ENCODE measurements around the gene PTPN7.
"Not testable (repeated sequence)": the region's sequence is repeated elsewhere in the genome, so short reads cannot be mapped to it uniquely, and the experiment has no call there.

Gene PTPN7

GRCh38 chr1:202187697-202188407 is 27.4 kb upstream of the PTPN7 start:
- no peak overlapping the region for H3K9ac ChIP-seq (ENCODE audit: low read length)
- no peaks in the 10 kb centered on the region for H3K9me3 ChIP-seq (ENCODE audit: low read length)
- no peaks in the 10 kb centered on the region for H3K4me1 ChIP-seq (ENCODE audit: insufficient read depth, low read length)
- peaks cover 1 to 5% of the 10 kb centered on the region in 2 donors for H3K27me3 ChIP-seq (ENCODE audit: control insufficient read depth in 1 of 2, insufficient read depth in 2 of 2, low read length in 2 of 2)
- no peaks in the 10 kb centered on the region for H3K36me3 ChIP-seq (ENCODE audit: insufficient read depth, low read length)
- no peak overlapping the region for H3K27ac ChIP-seq (ENCODE audit: low read depth, low read length)
- no peak overlapping the region for H3K4me3 ChIP-seq (ENCODE audit: low read depth in 1 of 2, low read length in 2 of 2)

DNA sequence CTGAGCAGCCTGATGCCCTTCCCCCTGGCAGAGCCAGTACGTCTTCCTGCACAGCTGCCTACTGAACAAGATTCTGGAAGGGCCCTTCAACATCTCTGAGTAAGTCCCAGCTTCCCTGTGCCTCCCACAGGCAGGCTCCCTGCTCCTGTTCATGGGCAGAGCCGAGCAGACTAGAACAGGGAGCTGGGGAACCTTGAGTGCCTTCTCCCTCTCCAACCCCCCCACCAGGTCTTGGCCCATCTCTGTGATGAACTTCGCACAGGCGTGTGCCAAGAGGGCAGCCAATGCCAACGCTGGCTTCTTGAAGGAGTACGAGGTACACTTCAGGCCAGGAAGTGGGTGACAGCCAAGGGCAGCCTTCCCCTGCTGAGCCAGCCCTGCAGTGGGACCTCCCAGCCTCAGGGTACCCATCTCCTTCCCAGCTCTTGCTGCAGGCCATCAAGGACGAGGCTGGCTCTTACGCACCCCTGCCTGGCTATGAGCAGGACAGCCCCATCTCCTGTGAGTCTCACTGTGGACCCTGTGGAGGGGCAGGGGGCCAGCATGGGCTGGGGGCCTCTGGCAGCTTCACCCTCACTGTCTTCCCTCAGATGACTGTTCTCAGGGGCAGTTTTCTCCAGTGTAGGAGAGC is 26.8 kb upstream of the PTPN7 start:
- no peaks in the 10 kb centered on the region for H3K36me3 ChIP-seq (ENCODE audit: insufficient read depth, low read length)

DNA sequence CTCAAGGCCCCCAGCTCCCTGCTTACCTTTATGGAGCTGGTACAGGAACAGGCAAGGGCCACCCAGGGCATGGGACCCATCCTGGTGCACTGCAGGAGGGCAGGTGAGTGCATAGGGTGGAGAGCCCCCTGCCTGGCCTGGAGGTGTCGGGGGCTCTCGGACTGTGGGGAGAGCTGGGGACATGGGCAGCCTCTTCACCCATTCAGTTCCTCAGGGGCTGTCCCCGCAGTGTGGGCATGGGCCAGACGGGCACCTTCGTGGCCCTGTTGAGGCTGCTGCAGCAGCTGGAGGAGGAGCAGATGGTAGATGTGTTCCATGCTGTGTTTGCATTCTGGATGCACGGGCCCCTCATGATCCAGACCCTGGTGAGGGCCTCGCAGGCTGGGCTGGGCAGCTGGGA is 25.9 kb upstream of the PTPN7 start:
- no peak overlapping the region for H3K27ac ChIP-seq (ENCODE audit: low read depth, low read length)
- no peaks in the 10 kb centered on the region for H3K9me3 ChIP-seq (ENCODE audit: low read length)
- H3K4me3 ChIP-seq (ENCODE audit: low read depth in 1 of 2, low read length in 2 of 2) = no peak overlapping the region
- H3K27me3 ChIP-seq (ENCODE audit: control insufficient read depth in 1 of 2, insufficient read depth in 2 of 2, low read length in 2 of 2) = peaks cover 0 to 10% of the 10 kb centered on the region in 2 donors
- no peak overlapping the region for H3K9ac ChIP-seq (ENCODE audit: low read length)
- no peaks in the 10 kb centered on the region for H3K36me3 ChIP-seq (ENCODE audit: insufficient read depth, low read length)
- no peaks in the 10 kb centered on the region for H3K4me1 ChIP-seq (ENCODE audit: insufficient read depth, low read length)

More for the DNA sequence above, 26.8 kb upstream of the PTPN7 start:
- Histone ChIP-seq H3K27ac (ENCODE audit: low read depth, low read length) (no peak overlapping the region), H3K9ac (ENCODE audit: low read length) (no peak overlapping the region), H3K4me3 (ENCODE audit: low read depth in 1 of 2, low read length in 2 of 2) (no peak overlapping the region), H3K9me3 (ENCODE audit: low read length) (no peaks in the 10 kb centered on the region), H3K4me1 (ENCODE audit: insufficient read depth, low read length) (no peaks in the 10 kb centered on the region), H3K27me3 (ENCODE audit: control insufficient read depth in 1 of 2, insufficient read depth in 2 of 2, low read length in 2 of 2) (peaks cover 0 to 4% of the 10 kb centered on the region in 2 donors)

GRCh38 chr1:202184750-202185460 is 24.5 kb upstream of the PTPN7 start:
- Histone ChIP-seq H3K4me3 (ENCODE audit: low read depth in 1 of 2, low read length in 2 of 2) (no peak overlapping the region), H3K4me1 (ENCODE audit: insufficient read depth, low read length) (no peaks in the 10 kb centered on the region), H3K27me3 (ENCODE audit: control insufficient read depth in 1 of 2, insufficient read depth in 2 of 2, low read length in 2 of 2) (peaks cover 0 to 10% of the 10 kb centered on the region in 2 donors), H3K9me3 (ENCODE audit: low read length) (no peaks in the 10 kb centered on the region), H3K9ac (ENCODE audit: low read length) (no peak overlapping the region), H3K27ac (ENCODE audit: low read depth, low read length) (no peak overlapping the region), H3K36me3 (ENCODE audit: insufficient read depth, low read length) (no peaks in the 10 kb centered on the region)

DNA sequence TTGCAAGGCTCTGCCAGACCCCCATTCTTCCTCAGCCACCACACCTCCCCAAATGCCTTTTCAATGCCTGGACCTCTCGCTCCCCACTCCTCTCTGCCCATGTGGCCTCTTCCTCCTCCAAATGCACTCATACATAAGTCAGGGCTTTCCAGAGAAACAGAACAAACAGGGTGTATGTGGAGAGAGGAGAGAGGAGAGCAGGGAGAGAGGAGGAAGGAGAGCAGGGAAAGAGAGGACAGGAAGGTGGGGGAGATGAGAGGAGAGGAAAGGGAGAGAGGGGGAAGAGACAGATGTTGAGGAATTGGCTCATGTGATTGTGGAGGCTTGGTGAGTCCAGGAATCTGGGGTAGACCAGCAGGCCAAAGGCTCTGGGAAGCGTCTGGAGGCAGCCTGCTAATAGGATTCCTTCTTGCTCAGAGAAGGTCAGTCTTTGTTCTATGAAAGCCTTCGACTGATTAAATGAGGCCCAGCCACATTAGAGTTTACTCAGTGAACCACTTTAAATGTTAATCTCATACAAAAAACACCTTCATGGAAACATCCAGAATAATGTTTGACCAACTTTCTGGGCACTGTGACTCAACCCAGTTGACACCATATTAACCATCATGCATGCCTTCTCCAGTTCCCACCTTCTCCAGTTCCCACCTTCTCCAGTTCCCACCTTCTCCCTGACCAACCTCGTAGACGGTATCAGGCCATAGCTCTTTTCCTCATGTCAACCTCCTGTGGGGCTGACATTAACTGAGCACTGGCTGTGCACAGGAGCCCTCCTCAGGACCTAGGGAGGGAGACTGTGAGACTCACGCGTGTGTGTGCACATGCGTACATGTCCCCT is 21.9 kb upstream of the PTPN7 start:
- peaks cover 0 to 10% of the 10 kb centered on the region in 2 donors for H3K27me3 ChIP-seq (ENCODE audit: control insufficient read depth in 1 of 2, insufficient read depth in 2 of 2, low read length in 2 of 2)
- no peak overlapping the region for H3K27ac ChIP-seq (ENCODE audit: low read depth, low read length)
- no peaks in the 10 kb centered on the region for H3K9me3 ChIP-seq (ENCODE audit: low read length)
- H3K4me1 ChIP-seq (ENCODE audit: insufficient read depth, low read length) = no peaks in the 10 kb centered on the region
- H3K4me3 ChIP-seq (ENCODE audit: low read depth in 1 of 2, low read length in 2 of 2) = no peak overlapping the region
- no peak overlapping the region for H3K9ac ChIP-seq (ENCODE audit: low read length)
- H3K36me3 ChIP-seq (ENCODE audit: insufficient read depth, low read length) = no peaks in the 10 kb centered on the region

- Histone ChIP-seq H3K4me1 (ENCODE audit: insufficient read depth, low read length) (no peaks in the 10 kb centered on the region), H3K9ac (ENCODE audit: low read length) (no peak overlapping the region), H3K27ac (ENCODE audit: low read depth, low read length) (no peak overlapping the region), H3K9me3 (ENCODE audit: low read length) (no peaks in the 10 kb centered on the region), H3K36me3 (ENCODE audit: insufficient read depth, low read length) (no peaks in the 10 kb centered on the region), H3K4me3 (ENCODE audit: low read depth in 1 of 2, low read length in 2 of 2) (no peak overlapping the region), H3K27me3 (ENCODE audit: control insufficient read depth in 1 of 2, insufficient read depth in 2 of 2, low read length in 2 of 2) (peaks cover 0 to 10% of the 10 kb centered on the region in 2 donors)
Measured at GRCh38 chr1:202181586-202181985, 21.2 kb upstream of the PTPN7 start.

GRCh38 chr1:202180751-202181139 is 20.3 kb upstream of the PTPN7 start:
- not testable (repeated sequence) for H3K27ac ChIP-seq (ENCODE audit: low read depth, low read length); H3K4me1 ChIP-seq (ENCODE audit: insufficient read depth, low read length); H3K9me3 ChIP-seq (ENCODE audit: low read length); H3K9ac ChIP-seq (ENCODE audit: low read length); H3K4me3 ChIP-seq (ENCODE audit: low read depth in 1 of 2, low read length in 2 of 2); H3K36me3 ChIP-seq (ENCODE audit: insufficient read depth, low read length)
- H3K27me3 ChIP-seq (ENCODE audit: control insufficient read depth in 1 of 2, insufficient read depth in 2 of 2, low read length in 2 of 2) = peaks cover 0 to 10% of the 10 kb centered on the region in 2 donors

- no peak overlapping the region for H3K27ac ChIP-seq (ENCODE audit: low read depth, low read length)
- H3K9ac ChIP-seq (ENCODE audit: low read length) = no peak overlapping the region
Measured at GRCh38 chr1:202179828-202180750, 19.7 kb upstream of the PTPN7 start.

GRCh38 chr1:202176949-202177927 is 16.8 kb upstream of the PTPN7 start:
- no peaks in the 10 kb centered on the region for H3K4me1 ChIP-seq (ENCODE audit: insufficient read depth, low read length)
- H3K27me3 ChIP-seq (ENCODE audit: control insufficient read depth in 1 of 2, insufficient read depth in 2 of 2, low read length in 2 of 2) = peaks cover 0 to 6% of the 10 kb centered on the region in 2 donors
- no peak overlapping the region for H3K9ac ChIP-seq (ENCODE audit: low read length)
- no peaks in the 10 kb centered on the region for H3K36me3 ChIP-seq (ENCODE audit: insufficient read depth, low read length)
- no peak overlapping the region for H3K27ac ChIP-seq (ENCODE audit: low read depth, low read length)
- no peak overlapping the region for H3K4me3 ChIP-seq (ENCODE audit: low read depth in 1 of 2, low read length in 2 of 2)
- no peaks in the 10 kb centered on the region for H3K9me3 ChIP-seq (ENCODE audit: low read length)

More at GRCh38 chr1:202179828-202180750, 19.7 kb upstream of the PTPN7 start:
- Histone ChIP-seq H3K36me3 (ENCODE audit: insufficient read depth, low read length) (no peaks in the 10 kb centered on the region), H3K4me3 (ENCODE audit: low read depth in 1 of 2, low read length in 2 of 2) (no peak overlapping the region), H3K27me3 (ENCODE audit: control insufficient read depth in 1 of 2, insufficient read depth in 2 of 2, low read length in 2 of 2) (peaks cover 0 to 10% of the 10 kb centered on the region in 2 donors), H3K4me1 (ENCODE audit: insufficient read depth, low read length) (no peaks in the 10 kb centered on the region), H3K9me3 (ENCODE audit: low read length) (no peaks in the 10 kb centered on the region)

Measured in muscle layer of colon (tissue), 2 donors.